SK-N-SH treated with all-trans-retinoic acid at 6 μM for 48 hours (cell line): ENCODE results near the gene SORCS2.

Experiments
- ATAC-seq: fragments of 200-7000 bp; cut with Tn5 transposase; 3 replicates; pipeline ENCODE4 v1.9.1; 2020; ENCODE audit warnings: mild to moderate bottlenecking, moderate library complexity
- ARNTL ChIP-seq: fragments of 450-650 bp; formaldehyde crosslinking; IDR thresholded peaks from 2 replicates; pipeline ENCODE4 v1.5.0; 2020; ENCODE audit warnings: low read depth, mild to moderate bottlenecking, moderate library complexity, borderline replicate concordance
- BACH2 ChIP-seq: fragments of 250-450 bp; sonication (Bioruptor Pico); IDR thresholded peaks from 2 replicates; pipeline ENCODE4 v1.9.0; 2021; ENCODE audit warnings: mild to moderate bottlenecking, borderline replicate concordance
- CREB5 ChIP-seq: fragments of 250-450 bp; sonication (Bioruptor Pico); IDR thresholded peaks from 2 replicates; pipeline ENCODE4 v1.5.1; 2020; ENCODE audit warnings: low read depth, mild to moderate bottlenecking, moderate library complexity
- CSDC2 ChIP-seq: fragments of 250-450 bp; sonication (Bioruptor Pico); IDR thresholded peaks from 2 replicates; pipeline ENCODE4 v1.5.0; 2020; ENCODE audit warnings: mild to moderate bottlenecking, moderate library complexity
- ESRRG ChIP-seq: fragments of 250-450 bp; sonication (Bioruptor Pico); IDR thresholded peaks from 2 replicates; pipeline ENCODE4 v1.6.1; 2021; ENCODE audit warnings: mild to moderate bottlenecking
- GLIS3 ChIP-seq: fragments of 250-450 bp; sonication (Bioruptor Pico); IDR thresholded peaks from 2 replicates; pipeline ENCODE4 v1.5.0; 2020; ENCODE audit warnings: mild to moderate bottlenecking, moderate library complexity
- ISL1 ChIP-seq: fragments of 250-450 bp; sonication (Bioruptor Pico); IDR thresholded peaks from 2 replicates; pipeline ENCODE4 v2.1.2; 2022; ENCODE audit warnings: mild to moderate bottlenecking, moderate library complexity
- OSR1 ChIP-seq: fragments of 250-450 bp; sonication (Bioruptor Pico); IDR thresholded peaks from 2 replicates; pipeline ENCODE4 v1.8.0; 2022; ENCODE audit warnings: moderate library complexity, mild to moderate bottlenecking, inconsistent platforms
- PATZ1 ChIP-seq: fragments of 250-450 bp; sonication (Bioruptor Pico); IDR thresholded peaks from 2 replicates; pipeline ENCODE4 v1.8.0; 2020; ENCODE audit warnings: mild to moderate bottlenecking, moderate library complexity, borderline replicate concordance
- POU6F1 ChIP-seq: fragments of 250-450 bp; sonication (Bioruptor Pico); IDR thresholded peaks from 2 replicates; pipeline ENCODE4 v1.8.0; 2021; ENCODE audit warnings: low read depth, mild to moderate bottlenecking, moderate library complexity, borderline replicate concordance
- PPARA ChIP-seq: fragments of 250-450 bp; sonication (Bioruptor Pico); IDR thresholded peaks from 2 replicates; pipeline ENCODE4 v1.5.0; 2020; ENCODE audit warnings: mild to moderate bottlenecking, borderline replicate concordance
- RARB ChIP-seq: fragments of 250-450 bp; sonication (Bioruptor Pico); IDR thresholded peaks from 2 replicates; pipeline ENCODE4 v1.8.0; 2021; ENCODE audit warnings: mild to moderate bottlenecking, moderate library complexity
- SNAI2 ChIP-seq: fragments of 250-450 bp; sonication (Bioruptor Pico); IDR thresholded peaks from 2 replicates; pipeline ENCODE4 v1.5.0; 2020; ENCODE audit warnings: mild to moderate bottlenecking, moderate library complexity
- TCF4 ChIP-seq: fragments of 250-450 bp; sonication (Bioruptor Pico); IDR thresholded peaks from 2 replicates; pipeline ENCODE4 v1.8.0; 2021; ENCODE audit warnings: mild to moderate bottlenecking, moderate library complexity, borderline replicate concordance
- TOX ChIP-seq: fragments of 250-450 bp; sonication (Bioruptor Pico); IDR thresholded peaks from 2 replicates; pipeline ENCODE4 v1.8.0; 2021; ENCODE audit warnings: mild to moderate bottlenecking, moderate library complexity, borderline replicate concordance
- TSHZ2 ChIP-seq: fragments of 250-450 bp; sonication (Bioruptor Pico); IDR thresholded peaks from 2 replicates; pipeline ENCODE4 v1.5.0; 2020; ENCODE audit warnings: mild to moderate bottlenecking, moderate library complexity
- ZC3H10 ChIP-seq: fragments of 250-450 bp; sonication (Bioruptor Pico); IDR thresholded peaks from 2 replicates; pipeline ENCODE4 v1.5.1; 2021; ENCODE audit warnings: mild to moderate bottlenecking, moderate library complexity
- ZFP3 ChIP-seq: fragments of 250-450 bp; sonication (Bioruptor Pico); IDR thresholded peaks from 2 replicates; pipeline ENCODE4 v1.5.0; 2020; ENCODE audit warnings: mild to moderate bottlenecking, moderate library complexity
- ZNF565 ChIP-seq: fragments of 450-650 bp; formaldehyde crosslinking; conservative IDR thresholded peaks from 2 replicates; pipeline ENCODE4 v1.5.0; 2020; ENCODE audit warnings: low read depth, mild to moderate bottlenecking, moderate library complexity
- ZNF70 ChIP-seq: fragments of 450-650 bp; formaldehyde crosslinking; IDR thresholded peaks from 2 replicates; pipeline ENCODE4 v1.5.0; 2020; ENCODE audit warnings: mild to moderate bottlenecking, moderate library complexity
- ZNF8 ChIP-seq: fragments of 450-650 bp; formaldehyde crosslinking; IDR thresholded peaks from 2 replicates; pipeline ENCODE4 v1.5.0; 2020; ENCODE audit warnings: mild to moderate bottlenecking, moderate library complexity

SORCS2 gene

GRCh38 chr4:7260569-7260968 is 68.2 kb downstream of the SORCS2 start:
- ATAC-seq, result no peak
- TF ChIP-seq ISL1 (no peak), TCF4 (no peak), CREB5 (CRISPR knock-in tag) (no peak), PATZ1 (CRISPR knock-in tag) (no peak), POU6F1 (no peak), TOX (CRISPR knock-in tag) (no peak), RARB (CRISPR knock-in tag) (no peak), ARNTL (no peak), ZNF8 (no peak), ZC3H10 (CRISPR knock-in tag) (no peak)
- TF ChIP-seq, all 23 proteins: peak for 0

- TF ChIP-seq ZNF8 (no peak), OSR1 (CRISPR knock-in tag) (no peak), ZFP3 (CRISPR knock-in tag) (no peak), GLIS3 (CRISPR knock-in tag) (no peak), TSHZ2 (CRISPR knock-in tag) (no peak), TOX (CRISPR knock-in tag) (no peak), CSDC2 (CRISPR knock-in tag) (no peak), SNAI2 (CRISPR knock-in tag) (no peak), ISL1 (no peak), ZNF565 (CRISPR knock-in tag) (no peak), PATZ1 (CRISPR knock-in tag) (no peak), BACH2 (CRISPR knock-in tag) (no peak), ZNF70 (CRISPR knock-in tag) (no peak), PPARA (CRISPR knock-in tag) (no peak), ZC3H10 (CRISPR knock-in tag) (no peak), ESRRG (no peak), ARNTL (no peak), POU6F1 (no peak)
- ATAC-seq, result no peak
Observed at GRCh38 chr4:7261087-7261486, 68.7 kb downstream of the SORCS2 start.
